ENCODE measurements around the gene PHEX.

The PHEX gene

GRCh38 chrX:22032084-22032483 lies at the start of gene PHEX:
Gene PHEX (plus strand): TSS chrX:22032325. CDS start chrX:22033006, 681 bp downstream.
- no peak for DNase-seq

- DNase-seq = peak; percentile 64
These were observed 46.8 kb upstream of the PHEX start for GRCh38 chrX:21985332-21985777.

- no peak for DNase-seq
These were observed 45.5 kb upstream of the PHEX start for GRCh38 chrX:21986596-21986995.

- DNase-seq = peak; percentile 44
These were observed 42.7 kb upstream of the PHEX start for GRCh38 chrX:21989384-21989783.

- no peak for DNase-seq
These were observed 41.3 kb upstream of the PHEX start for GRCh38 chrX:21990832-21991231.

GRCh38 chrX:21991504-21991903 lies 40.6 kb upstream of the PHEX start:
- DNase-seq = no peak

- DNase-seq = no peak
These were observed 38.9 kb upstream of the PHEX start for GRCh38 chrX:21993265-21993664.

GRCh38 chrX:21996872-21997455 lies 35.2 kb upstream of the PHEX start:
- DNase-seq = no peak

GRCh38 chrX:21998037-21998436 lies 34.1 kb upstream of the PHEX start:
- no peak for DNase-seq

GRCh38 chrX:22004866-22005265 lies 27.3 kb upstream of the PHEX start:
- DNase-seq = no peak

GRCh38 chrX:22012051-22012450 lies 20.1 kb upstream of the PHEX start:
- no peak for DNase-seq

GRCh38 chrX:22012931-22013330 lies 19.2 kb upstream of the PHEX start:
- DNase-seq = no peak

- no peak for DNase-seq
These were observed 16.9 kb upstream of the PHEX start for GRCh38 chrX:22015139-22015750.

GRCh38 chrX:22021751-22022324 lies 10.3 kb upstream of the PHEX start:
- DNase-seq = no peak

- no peak for DNase-seq
These were observed 7.5 kb upstream of the PHEX start for GRCh38 chrX:22024577-22024976.

GRCh38 chrX:22025751-22026150 lies 6.4 kb upstream of the PHEX start:
- DNase-seq = no peak

GRCh38 chrX:22026731-22027130 lies 5.4 kb upstream of the PHEX start:
- DNase-seq = no peak

GRCh38 chrX:22032506-22032905 lies 381 bp downstream of the PHEX start:
- DNase-seq = no peak

- DNase-seq = no peak
These were observed 1.7 kb downstream of the PHEX start for GRCh38 chrX:22033818-22034217.

- no peak for DNase-seq
These were observed 3.1 kb downstream of the PHEX start for GRCh38 chrX:22035236-22035635.

GRCh38 chrX:22037225-22037624 lies 5.1 kb downstream of the PHEX start:
- DNase-seq = peak; percentile 30

- peak; percentile 11 for DNase-seq
These were observed 5.9 kb downstream of the PHEX start for GRCh38 chrX:22037911-22038537.

GRCh38 chrX:22039541-22039940 lies 7.4 kb downstream of the PHEX start:
- DNase-seq = no peak

GRCh38 chrX:22040184-22040583 lies 8.1 kb downstream of the PHEX start:
- DNase-seq = no peak

Data from stimulated activated CD4-positive, alpha-beta T cell treated with anti-CD3 and anti-CD28 coated beads, Interleukin-15, amount 100 ng/mL, for 24 hours (primary cell).